BJ (cell line): ENCODE measurements around the gene PLXNA2. TPM values are rescaled to one million over a fixed set of nuclear protein-coding genes. Genes with fewer than 3 reads are reported as not detected.

Source experiments
- CTCF ChIA-PET: fragments of 350-600 bp; formaldehyde crosslinking; extraction: SDS; loops from one replicate; lab custom pipeline; 2021; ENCODE audit warnings: antibody characterized with exemption, inconsistent platforms; lab: Yijun Ruan, JAX
- POLR2A ChIA-PET: fragments of 300-600 bp; sonication (Branson Sonifier 250); formaldehyde crosslinking; extraction: SDS; loops from one replicate; lab custom pipeline; 2021; ENCODE audit warnings: antibody characterized with exemption; lab: Charles Lee
- DNase-seq: peaks from one replicate; pipeline ENCODE4 v3.0.0-alpha.2; 2011; ENCODE audit warnings: low read depth
- H3K27me3 ChIP-seq: 2 replicates; pipeline ENCODE4 v1.6.0; 2011; ENCODE audit warnings: low read length; ENCODE audit not compliant: control insufficient read depth, insufficient read depth
- H3K36me3 ChIP-seq: 2 replicates; pipeline ENCODE4 v1.5.1; 2011; ENCODE audit warnings: low read length; ENCODE audit not compliant: control insufficient read depth, insufficient read depth
- H3K4me3 ChIP-seq: 2 replicates; pipeline ENCODE4 v1.5.1; 2011; ENCODE audit warnings: low read depth, mild to moderate bottlenecking, control low read depth, low read length
- CTCF ChIP-seq: IDR thresholded peaks from 2 replicates; pipeline ENCODE4 v1.5.1; 2011; ENCODE audit warnings: low read depth, mild to moderate bottlenecking, control low read depth, inconsistent platforms, low read length, moderate library complexity; ENCODE audit not compliant: insufficient read depth
- polyA plus RNA-seq: library from polyadenylated mRNA; depleted of rRNA; stranded (reverse); fragments of >200 nt; gene quantifications from 2 replicates; pipeline ENCODE4 v1.2.3, GENCODE V29; 2011

PLXNA2 gene
- polyA plus RNA-seq, 1 experiment, result 2.7 TPM

DNA sequence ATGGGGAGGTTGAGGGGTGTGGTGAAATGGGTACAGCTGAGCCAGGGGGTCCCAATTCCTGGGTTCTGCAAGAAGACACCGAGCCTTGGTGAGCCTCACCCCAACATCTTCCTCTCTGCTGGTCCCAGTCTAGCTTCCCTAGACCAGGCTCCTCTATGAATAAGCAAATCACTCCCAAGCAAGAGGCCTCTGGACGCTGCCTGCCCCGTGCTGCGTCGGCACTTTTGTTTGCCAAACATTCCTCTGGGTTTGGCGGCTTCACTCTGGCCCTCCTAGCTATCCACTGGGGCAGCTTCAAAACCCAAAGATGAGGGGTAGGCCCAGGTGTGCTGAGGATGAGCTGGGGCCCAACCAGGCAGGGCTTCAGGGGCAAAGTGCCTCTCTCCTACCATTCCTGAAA lies 196.2 kb downstream of the PLXNA2 start:
- TF ChIP-seq CTCF, result no peak
- ChIA-PET POLR2A (no interaction called here), CTCF (interaction anchor here (0.7 to 2.0 kb wide), 7 partner anchors 10 to 1200 kb away, joined by 3 to 8 read pairs (median 4); partner anchors contain the start of gene PLXNA2)
- Histone ChIP-seq H3K4me3 (no peak overlapping the region), H3K27me3 (no peaks in the 10 kb centered on the region), H3K36me3 (peaks cover 7% of the 10 kb centered on the region)
- no peak for DNase-seq

DNA sequence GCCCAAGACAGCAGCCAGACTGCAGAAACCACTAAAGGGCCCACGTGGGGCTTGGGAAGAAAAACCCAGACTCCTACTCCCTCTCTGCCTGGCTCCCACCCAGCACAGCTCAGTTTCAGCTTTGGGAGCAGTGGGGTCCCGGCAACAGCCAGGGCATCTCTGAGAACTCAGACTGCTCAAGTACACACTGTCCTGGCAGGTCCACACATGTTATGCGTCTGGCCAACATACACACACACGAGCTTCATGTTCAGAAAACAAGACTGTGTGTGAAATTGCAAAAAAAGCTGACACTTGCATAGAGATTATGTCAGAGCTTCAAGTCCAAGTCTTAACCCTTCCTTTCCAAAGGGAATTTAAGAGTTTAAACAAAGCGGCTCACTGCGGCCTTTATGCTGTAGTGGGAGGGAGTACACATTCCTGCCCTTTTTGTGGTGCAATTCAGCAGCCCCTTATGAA lies 196.7 kb downstream of the PLXNA2 start:
- ChIA-PET POLR2A (no interaction called here), CTCF (interaction anchor here (0.7 to 2.0 kb wide), 9 partner anchors 10 to 1201 kb away, joined by 3 to 8 read pairs (median 4); partner anchors contain the start of gene PLXNA2)
- Histone ChIP-seq H3K4me3 (no peak overlapping the region), H3K27me3 (no peaks in the 10 kb centered on the region), H3K36me3 (peaks cover 7% of the 10 kb centered on the region)
- no peak for DNase-seq
- TF ChIP-seq CTCF, result no peak

DNA sequence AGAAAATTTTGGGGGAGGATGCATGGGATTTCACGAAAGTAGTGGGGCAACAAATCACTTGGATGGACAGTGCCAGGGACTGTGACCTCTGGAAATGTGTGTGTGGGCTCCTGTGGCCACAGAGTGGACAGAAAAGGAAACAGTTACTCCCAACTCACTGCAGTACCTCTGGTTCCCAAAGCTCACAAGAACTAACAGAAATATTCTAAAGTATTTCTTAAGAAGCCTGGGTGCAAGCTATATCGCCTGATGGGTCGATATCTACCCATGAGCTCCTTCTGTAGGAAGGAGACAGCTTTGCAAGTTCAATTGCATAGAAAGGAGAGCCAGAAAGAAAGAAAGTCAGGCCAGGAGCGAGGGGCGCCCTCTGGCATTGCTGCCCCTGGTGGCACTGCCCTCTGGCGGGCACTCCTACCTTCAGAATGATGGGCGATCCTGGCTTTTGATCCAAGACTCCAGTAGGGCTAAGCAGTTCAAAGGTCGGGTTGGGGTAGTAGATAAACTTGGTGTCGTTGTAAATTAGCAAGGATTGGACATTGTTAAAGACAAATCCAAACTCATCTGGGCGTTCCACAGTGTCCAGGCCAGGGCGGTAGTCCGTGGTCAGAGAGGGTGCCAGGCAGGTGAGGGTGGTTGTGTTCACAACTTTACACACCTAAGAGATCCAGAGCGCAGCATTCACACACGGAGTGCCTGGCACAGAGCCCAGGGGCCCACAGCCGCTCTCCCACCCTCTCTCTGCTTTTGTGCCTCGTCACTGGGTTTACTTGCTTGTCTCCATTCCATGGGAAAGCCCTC lies 198.5 kb downstream of the PLXNA2 start:
- no peak for TF ChIP-seq CTCF
- peaks cover 15% of the 10 kb centered on the region for H3K36me3 ChIP-seq
- H3K27me3 ChIP-seq, result no peaks in the 10 kb centered on the region
- CTCF ChIA-PET, result interaction anchor here (0.8 to 1.7 kb wide), 2 partner anchors 44 to 191 kb away, joined by 3 to 5 read pairs; no protein-coding TSS in a partner anchor
- DNase-seq, result no peak
- POLR2A ChIA-PET, result no interaction called here
- H3K4me3 ChIP-seq, result no peak overlapping the region

- no peak for TF ChIP-seq CTCF
- Histone ChIP-seq H3K4me3 (no peak overlapping the region), H3K36me3 (peaks cover 15% of the 10 kb centered on the region), H3K27me3 (no peaks in the 10 kb centered on the region)
- POLR2A ChIA-PET, result no interaction called here
- no peak for DNase-seq
- CTCF ChIA-PET, result interaction anchor here (0.8 to 1.5 kb wide), 2 partner anchors 21 to 192 kb away, joined by 3 to 4 read pairs; no protein-coding TSS in a partner anchor
Measured at GRCh38 chr1:208044589-208045462, 199.4 kb downstream of the PLXNA2 start.

DNA sequence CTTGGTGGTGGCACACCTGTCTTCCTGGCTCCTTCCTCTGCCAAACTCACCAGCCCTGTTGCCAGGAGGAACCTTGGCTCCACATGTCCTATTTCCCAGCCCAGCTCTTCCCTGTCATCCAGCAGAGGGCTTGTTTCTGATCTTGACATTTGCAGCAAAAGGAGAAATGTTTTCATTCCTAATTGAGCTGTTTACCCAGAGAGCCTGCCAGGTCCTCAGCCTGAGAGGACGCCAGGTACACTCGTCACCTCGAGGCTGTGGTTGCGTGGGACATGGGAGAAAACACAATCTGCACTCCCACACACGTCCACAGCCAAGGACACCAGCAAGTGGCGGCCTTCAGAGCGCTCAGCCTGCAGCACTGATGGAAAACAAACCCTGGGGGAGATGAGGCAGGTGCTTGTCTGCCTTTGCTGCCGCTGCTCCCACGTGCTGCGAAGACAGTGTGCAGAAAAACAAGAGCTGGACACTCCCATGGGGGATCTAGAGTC lies 200.4 kb downstream of the PLXNA2 start:
- no peak for DNase-seq
- Histone ChIP-seq H3K4me3 (no peak overlapping the region), H3K27me3 (no peaks in the 10 kb centered on the region), H3K36me3 (peaks cover 15% of the 10 kb centered on the region)
- POLR2A ChIA-PET, result no interaction called here
- CTCF ChIA-PET, result interaction anchor here (0.7 to 1.5 kb wide), 4 partner anchors 13 to 86 kb away, joined by 3 to 4 read pairs (median 3); no protein-coding TSS in a partner anchor
- no peak for TF ChIP-seq CTCF
